Liver (tissue), 3 donors: ENCODE measurements around the gene KRTAP5-10.
"Not testable (repeated sequence)": the region's sequence is repeated elsewhere in the genome, so short reads cannot be mapped to it uniquely, and the experiment has no call there.

ENCODE experiments used
- ATF3 ChIP-seq: IDR thresholded peaks from 2 replicates; pipeline ENCODE4 v1.6.1; 2016; ENCODE audit warnings: antibody characterized with exemption
- CTCF ChIP-seq: fragments of 150-350 bp; IDR thresholded peaks from 2 replicates; pipeline ENCODE4 v1.5.1; 2017; ENCODE audit warnings: improper control_type of control experiment, low read depth, low read length; ENCODE audit not compliant: missing input control
- EGR1 ChIP-seq, 2 donors: IDR thresholded peaks; 2 replicates each; pipeline ENCODE4 v1.6.1; 2016 to 2018; ENCODE audit warnings: antibody characterized with exemption in 2 of 2, low read depth in 2 of 2
- GABPA ChIP-seq, 2 donors: IDR thresholded peaks in 1 of 2; conservative IDR thresholded peaks in 1 of 2; 2 replicates each; pipeline ENCODE4 v1.6.1; 2016; ENCODE audit warnings: antibody characterized with exemption in 2 of 2, mild to moderate bottlenecking in 1 of 2, moderate library complexity in 1 of 2
- HNF4G ChIP-seq: IDR thresholded peaks from 2 replicates; pipeline ENCODE4 v1.6.1; 2016; ENCODE audit warnings: antibody characterized with exemption
- JUND ChIP-seq, 2 donors: IDR thresholded peaks; 2 replicates each; pipeline ENCODE4 v1.6.1; 2016; ENCODE audit warnings: antibody characterized with exemption in 2 of 2
- MAX ChIP-seq: IDR thresholded peaks from 2 replicates; pipeline ENCODE4 v1.6.1; 2016; ENCODE audit warnings: antibody characterized with exemption
- RAD21 ChIP-seq, 2 donors: IDR thresholded peaks; 2 replicates each; pipeline ENCODE4 v1.6.1; 2016; ENCODE audit warnings: antibody characterized with exemption in 2 of 2, mild to moderate bottlenecking in 2 of 2
- REST ChIP-seq: IDR thresholded peaks from 2 replicates; pipeline ENCODE4 v1.6.1; 2016; ENCODE audit warnings: antibody characterized with exemption, mild to moderate bottlenecking
- RXRA ChIP-seq, 2 donors: IDR thresholded peaks; 2 replicates each; pipeline ENCODE4 v1.6.1; 2017 to 2018; ENCODE audit warnings: antibody characterized with exemption in 2 of 2, mild to moderate bottlenecking in 1 of 2
- SP1 ChIP-seq: IDR thresholded peaks from 2 replicates; pipeline ENCODE4 v1.6.1; 2018; ENCODE audit warnings: antibody characterized with exemption, mild to moderate bottlenecking
- TAF1 ChIP-seq: conservative IDR thresholded peaks from 2 replicates; pipeline ENCODE4 v1.6.1; 2016; ENCODE audit warnings: antibody characterized with exemption, mild to moderate bottlenecking
- YY1 ChIP-seq: IDR thresholded peaks from 2 replicates; pipeline ENCODE4 v1.6.1; 2016; ENCODE audit warnings: antibody characterized with exemption, mild to moderate bottlenecking
- ZBTB33 ChIP-seq: IDR thresholded peaks from 2 replicates; pipeline ENCODE4 v1.6.1; 2016; ENCODE audit warnings: antibody characterized with exemption
- donor health status: healthy.
- donor health status: healthy.

- TF ChIP-seq CTCF; MAX; ATF3; RAD21 (IDR thresholded peaks at IDR 0.05); RXRA (IDR thresholded peaks at IDR 0.05); TAF1; JUND (IDR thresholded peaks at IDR 0.05); REST; YY1; SP1; GABPA (IDR thresholded peaks at IDR 0.05 in 1 of 2, conservative IDR thresholded peaks at IDR 0.05 in 1 of 2); ZBTB33; HNF4G; EGR1 (IDR thresholded peaks at IDR 0.05; ENCODE audit: low read depth in 2 of 2): not testable (repeated sequence)
Measured at GRCh38 chr11:71607520-71608216, 42.3 kb downstream of the KRTAP5-10 start.
